HG02970 (cell line): ENCODE measurements around the gene ST7.

ENCODE experiments used
- ATAC-seq: cut with Tn5 transposase; IDR thresholded peaks from one replicate; pipeline ENCODE4 v1.9.1; 2021; ENCODE audit warnings: mild to moderate bottlenecking, moderate library complexity, moderate number of reproducible peaks; ENCODE audit not compliant: unreplicated experiment, low FRiP score

ST7 gene

GRCh38 chr7:117085275-117085674 is 132.0 kb downstream of the ST7 start:
- no peak for ATAC-seq

GRCh38 chr7:117085769-117086463 is 132.6 kb downstream of the ST7 start:
- ATAC-seq, result no peak

- no peak for ATAC-seq
Observed at GRCh38 chr7:117086788-117087187, 133.5 kb downstream of the ST7 start.

- ATAC-seq, result no peak
Observed at GRCh38 chr7:117087639-117088396, 134.5 kb downstream of the ST7 start.

GRCh38 chr7:117088623-117089194 is 135.4 kb downstream of the ST7 start:
- no peak for ATAC-seq

- no peak for ATAC-seq
Observed at GRCh38 chr7:117090791-117091190, 137.5 kb downstream of the ST7 start.

- ATAC-seq, result no peak
Observed at GRCh38 chr7:117091721-117092120, 138.4 kb downstream of the ST7 start.

GRCh38 chr7:117092785-117093184 is 139.5 kb downstream of the ST7 start:
- no peak for ATAC-seq

GRCh38 chr7:117094457-117094856 is 141.2 kb downstream of the ST7 start:
- ATAC-seq, result no peak

- no peak for ATAC-seq
Observed at GRCh38 chr7:117095055-117095454, 141.8 kb downstream of the ST7 start.

- no peak for ATAC-seq
Observed at GRCh38 chr7:117096330-117096729, 143.0 kb downstream of the ST7 start.

GRCh38 chr7:117096942-117097341 is 143.6 kb downstream of the ST7 start:
- ATAC-seq, result no peak

GRCh38 chr7:117097860-117098259 is 144.6 kb downstream of the ST7 start:
- no peak for ATAC-seq

GRCh38 chr7:117098457-117098856 is 145.2 kb downstream of the ST7 start:
- ATAC-seq, result no peak

- no peak for ATAC-seq
Observed at GRCh38 chr7:117101026-117101425, 147.7 kb downstream of the ST7 start.

- peak; percentile 88 for ATAC-seq
Observed at GRCh38 chr7:117110480-117111315, 157.4 kb downstream of the ST7 start.

- no peak for ATAC-seq
Observed at GRCh38 chr7:117111535-117111934, 158.2 kb downstream of the ST7 start.

- ATAC-seq, result no peak
Observed at GRCh38 chr7:117112640-117113039, 159.3 kb downstream of the ST7 start.

GRCh38 chr7:117113871-117114270 is 160.6 kb downstream of the ST7 start:
- ATAC-seq, result no peak

GRCh38 chr7:117114272-117114671 is 161.0 kb downstream of the ST7 start:
- ATAC-seq, result no peak

- no peak for ATAC-seq
Observed at GRCh38 chr7:117116211-117116610, 162.9 kb downstream of the ST7 start.
